Colonic mucosa (tissue), 4 donors: ENCODE measurements around the gene C3orf38. TPM values are rescaled to one million over a fixed set of nuclear protein-coding genes. Genes with fewer than 3 reads are reported as not detected.

ENCODE experiments used
- DNase-seq: peaks from one replicate; pipeline ENCODE4 v3.0.0-alpha.2; 2020
- H3K27ac ChIP-seq: fragments of 200-600 bp; one replicate; pipeline ENCODE4 v1.8.0; 2021
- H3K27me3 ChIP-seq: fragments of 200-600 bp; one replicate; pipeline ENCODE4 v1.8.0; 2021
- H3K36me3 ChIP-seq: fragments of 200-600 bp; one replicate; pipeline ENCODE4 v1.8.0; 2021
- H3K4me1 ChIP-seq: fragments of 200-600 bp; one replicate; pipeline ENCODE4 v1.8.0; 2021; ENCODE audit warnings: mild to moderate bottlenecking
- H3K4me3 ChIP-seq: fragments of 200-600 bp; one replicate; pipeline ENCODE4 v1.8.0; 2021
- H3K9ac ChIP-seq, 2 donors: one replicate each; pipeline ENCODE4 v1.7.0; 2013; ENCODE audit warnings: control low read depth in 2 of 2, low read depth in 2 of 2, low read length in 2 of 2
- H3K9me3 ChIP-seq: fragments of 200-600 bp; one replicate; pipeline ENCODE4 v1.8.0; 2021
- CTCF ChIP-seq: fragments of 200-600 bp; IDR thresholded peaks from one replicate; pipeline ENCODE4 v1.8.0; 2022; ENCODE audit warnings: antibody characterized with exemption, mild to moderate bottlenecking
- intact Hi-C: fragments of 100-400 bp; cut with DNase I; formaldehyde crosslinking; loops from one replicate; pipeline ENCODE4 v1.14.1; 2022
- total RNA-seq, 2 donors: library from RNA; stranded (reverse); fragmentation: NEBNext Ultra II Directional in 1 of 2; extraction: Animal tissue kit (Norgen Biotek cat#: 25700) in 1 of 2; gene quantifications; one replicate each; pipeline ENCODE4 v1.2.1, GENCODE V29; 2021
- donor health status: healthy.
- donor health status: DM: no; HTN: no; CAD: no.
- donor health status: DM: no; HTN: no; CAD: no.

Gene C3orf38
- total RNA-seq, 2 donors from 2014 or later = 19.2 to 24.7 TPM

GRCh38 chr3:88133711-88134263 is 16.0 kb upstream of the C3orf38 start:
- no peaks in the 10 kb centered on the region for H3K27me3 ChIP-seq
- no peak overlapping the region for H3K4me3 ChIP-seq
- no peak overlapping the region for H3K27ac ChIP-seq
- TF ChIP-seq CTCF = no peak
- no peaks in the 10 kb centered on the region for H3K4me1 ChIP-seq
- no peak overlapping the region for H3K9ac ChIP-seq
- H3K36me3 ChIP-seq = no peaks in the 10 kb centered on the region
- DNase-seq = no peak
- H3K9me3 ChIP-seq = no peaks in the 10 kb centered on the region
- intact Hi-C loops = no loop called here

GRCh38 chr3:88137836-88138235 is 11.9 kb upstream of the C3orf38 start:
- Histone ChIP-seq H3K27ac (no peak overlapping the region), H3K4me3 (no peak overlapping the region), H3K4me1 (no peaks in the 10 kb centered on the region), H3K36me3 (no peaks in the 10 kb centered on the region), H3K9me3 (no peaks in the 10 kb centered on the region), H3K27me3 (no peaks in the 10 kb centered on the region), H3K9ac (no peak overlapping the region)
- intact Hi-C loops = no loop called here
- no peak for DNase-seq
- no peak for TF ChIP-seq CTCF

- Histone ChIP-seq H3K9ac (no peak overlapping the region), H3K27ac (no peak overlapping the region), H3K4me3 (no peak overlapping the region)
Observed at GRCh38 chr3:88141458-88142083, 8.2 kb upstream of the C3orf38 start.

GRCh38 chr3:88142094-88142624 is 7.6 kb upstream of the C3orf38 start:
- no peaks in the 10 kb centered on the region for H3K9me3 ChIP-seq
- no peak for TF ChIP-seq CTCF
- H3K27ac ChIP-seq = no peak overlapping the region
- H3K9ac ChIP-seq = no peak overlapping the region
- H3K4me3 ChIP-seq = no peak overlapping the region
- no peaks in the 10 kb centered on the region for H3K27me3 ChIP-seq
- no peaks in the 10 kb centered on the region for H3K4me1 ChIP-seq
- no peak for DNase-seq
- intact Hi-C loops = no loop called here
- no peaks in the 10 kb centered on the region for H3K36me3 ChIP-seq

More at GRCh38 chr3:88141458-88142083, 8.2 kb upstream of the C3orf38 start:
- H3K4me1 ChIP-seq = no peaks in the 10 kb centered on the region
- TF ChIP-seq CTCF = no peak
- H3K27me3 ChIP-seq = no peaks in the 10 kb centered on the region
- H3K36me3 ChIP-seq = no peaks in the 10 kb centered on the region
- H3K9me3 ChIP-seq = no peaks in the 10 kb centered on the region
- intact Hi-C loops = no loop called here
- no peak for DNase-seq

GRCh38 chr3:88147261-88147660 is 2.5 kb upstream of the C3orf38 start:
- H3K4me3 ChIP-seq = no peak overlapping the region
- no peaks in the 10 kb centered on the region for H3K36me3 ChIP-seq
- DNase-seq = no peak
- no peak overlapping the region for H3K9ac ChIP-seq
- H3K27ac ChIP-seq = no peak overlapping the region
- intact Hi-C loops = loop anchor here (5.0 kb wide), 1 partner anchor 85 kb away; no protein-coding TSS in a partner anchor
- TF ChIP-seq CTCF = no peak
- no peaks in the 10 kb centered on the region for H3K4me1 ChIP-seq
- H3K27me3 ChIP-seq = no peaks in the 10 kb centered on the region
- H3K9me3 ChIP-seq = no peaks in the 10 kb centered on the region
